DOHH2 (cell line): ENCODE measurements around the gene TEF.

ENCODE experiments used
- EZH2phosphoT487 ChIP-seq: fragments of 200-600 bp; sonication (generic); IDR thresholded peaks from 2 replicates; pipeline ENCODE4 v1.6.1; 2017; ENCODE audit warnings: borderline replicate concordance, mild to moderate bottlenecking, antibody characterized with exemption, low read length, moderate library complexity, mixed read lengths
- TF ChIP-seq, protein P1 (sequence below): fragments of 200-600 bp; sonication (generic); IDR thresholded peaks from one replicate; pipeline ENCODE4 v1.5.1; 2014; ENCODE audit warnings: antibody characterized with exemption, mild to moderate bottlenecking, low read depth, low read length; ENCODE audit not compliant: poor library complexity, severe bottlenecking

DNA sequence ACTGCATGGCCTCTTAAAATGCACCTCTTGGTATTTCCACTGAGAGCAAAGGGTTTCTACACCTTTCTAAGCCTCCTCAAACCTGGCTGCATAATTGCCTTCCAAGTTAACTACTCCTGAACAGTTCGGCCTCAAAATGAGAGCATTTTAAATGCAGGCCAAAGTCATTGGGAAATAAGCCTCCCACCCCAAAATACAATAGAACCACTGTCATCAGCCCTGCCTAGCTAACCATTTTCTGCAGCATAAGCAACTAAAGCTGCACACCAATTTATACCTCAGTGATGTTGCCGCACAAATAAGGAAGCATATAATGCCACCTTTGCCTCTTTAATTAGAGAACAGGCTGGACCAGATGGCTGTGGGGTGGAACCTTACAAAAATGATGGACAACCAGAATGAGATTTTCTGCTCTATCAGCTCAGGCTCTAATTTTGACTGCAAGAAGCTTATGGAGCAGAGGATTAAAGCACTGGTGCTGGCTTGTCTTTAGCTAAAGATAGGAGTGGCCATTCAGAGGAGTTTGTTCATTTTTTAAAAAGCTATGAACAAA is 60.6 kb downstream of the TEF start:
- TF ChIP-seq, protein P1, sequence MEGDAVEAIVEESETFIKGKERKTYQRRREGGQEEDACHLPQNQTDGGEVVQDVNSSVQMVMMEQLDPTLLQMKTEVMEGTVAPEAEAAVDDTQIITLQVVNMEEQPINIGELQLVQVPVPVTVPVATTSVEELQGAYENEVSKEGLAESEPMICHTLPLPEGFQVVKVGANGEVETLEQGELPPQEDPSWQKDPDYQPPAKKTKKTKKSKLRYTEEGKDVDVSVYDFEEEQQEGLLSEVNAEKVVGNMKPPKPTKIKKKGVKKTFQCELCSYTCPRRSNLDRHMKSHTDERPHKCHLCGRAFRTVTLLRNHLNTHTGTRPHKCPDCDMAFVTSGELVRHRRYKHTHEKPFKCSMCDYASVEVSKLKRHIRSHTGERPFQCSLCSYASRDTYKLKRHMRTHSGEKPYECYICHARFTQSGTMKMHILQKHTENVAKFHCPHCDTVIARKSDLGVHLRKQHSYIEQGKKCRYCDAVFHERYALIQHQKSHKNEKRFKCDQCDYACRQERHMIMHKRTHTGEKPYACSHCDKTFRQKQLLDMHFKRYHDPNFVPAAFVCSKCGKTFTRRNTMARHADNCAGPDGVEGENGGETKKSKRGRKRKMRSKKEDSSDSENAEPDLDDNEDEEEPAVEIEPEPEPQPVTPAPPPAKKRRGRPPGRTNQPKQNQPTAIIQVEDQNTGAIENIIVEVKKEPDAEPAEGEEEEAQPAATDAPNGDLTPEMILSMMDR, result no peak
- TF ChIP-seq EZH2phosphoT487, result no peak
